ENCODE results near the gene ETS2. TPM values are rescaled to one million over a fixed set of nuclear protein-coding genes. Genes with fewer than 3 reads are reported as not detected.

ETS2 gene
- total RNA-seq, 4 donors from 2014 or later = 31.1 to 175 (median 63.8) TPM

- DNase-seq (ENCODE audit: extremely low spot score) = peak; percentile 19
- Histone ChIP-seq H3K9me3 (no peaks in the 10 kb centered on the region), H3K36me3 (no peaks in the 10 kb centered on the region), H3K4me3 (no peak overlapping the region), H3K4me1 (peaks cover 0 to 16% (median 4%) of the 10 kb centered on the region in 4 donors), H3K27ac (replicated peaks in 1 of 4) (no peak overlapping the region), H3K27me3 (no peaks in the 10 kb centered on the region)
- intact Hi-C loops (cut with DNase I) = no loop called here
- no peak for TF ChIP-seq POLR2AphosphoS5 (IDR thresholded peaks at IDR 0.05)
- WGBS = 86% methylated on average over 3 of the region's 3 CpGs
Measured at GRCh38 chr21:38852278-38852677, 46.5 kb downstream of the ETS2 start.

GRCh38 chr21:38852708-38853107 lies 47.0 kb downstream of the ETS2 start:
- Histone ChIP-seq H3K36me3 (no peaks in the 10 kb centered on the region), H3K9me3 (no peaks in the 10 kb centered on the region), H3K27me3 (no peaks in the 10 kb centered on the region), H3K27ac (replicated peaks in 1 of 4) (no peak overlapping the region), H3K4me1 (peaks cover 0 to 14% (median 2%) of the 10 kb centered on the region in 4 donors), H3K4me3 (no peak overlapping the region)
- peak; percentile 26 for DNase-seq (ENCODE audit: extremely low spot score)
- TF ChIP-seq CTCF (IDR thresholded peaks at IDR 0.05) = no peak
- no peak for TF ChIP-seq POLR2A (IDR thresholded peaks at IDR 0.05; ENCODE audit: low read depth)
- no peak for TF ChIP-seq POLR2AphosphoS5 (IDR thresholded peaks at IDR 0.05)
- TF ChIP-seq EP300 (IDR thresholded peaks at IDR 0.05) = no peak
- intact Hi-C loops (cut with DNase I) = no loop called here
- 67% methylated on average over 3 of the region's 3 CpGs for WGBS

- peak; percentile 66 for DNase-seq (ENCODE audit: extremely low spot score)
- no peaks in the 10 kb centered on the region for H3K36me3 ChIP-seq
- no peak overlapping the region for H3K4me3 ChIP-seq
- no peak for TF ChIP-seq POLR2AphosphoS5 (IDR thresholded peaks at IDR 0.05)
- TF ChIP-seq EP300 (IDR thresholded peaks at IDR 0.05) = no peak
- no peak for TF ChIP-seq CTCF (IDR thresholded peaks at IDR 0.05)
- no peak for TF ChIP-seq POLR2A (IDR thresholded peaks at IDR 0.05; ENCODE audit: low read depth)
- no peaks in the 10 kb centered on the region for H3K27me3 ChIP-seq
- intact Hi-C loops (cut with DNase I) = no loop called here
- WGBS = 93% methylated on average over 3 of the region's 6 CpGs
- peaks cover 0 to 11% (median 0%) of the 10 kb centered on the region in 4 donors for H3K4me1 ChIP-seq
- H3K9me3 ChIP-seq = no peaks in the 10 kb centered on the region
- H3K27ac ChIP-seq (replicated peaks in 1 of 4) = no peak overlapping the region
Measured at GRCh38 chr21:38853421-38853919, 47.7 kb downstream of the ETS2 start.

- H3K36me3 ChIP-seq = no peaks in the 10 kb centered on the region
- intact Hi-C loops (cut with DNase I) = no loop called here
- peak; percentile 60 for DNase-seq (ENCODE audit: extremely low spot score)
- H3K9me3 ChIP-seq = no peaks in the 10 kb centered on the region
- H3K27ac ChIP-seq (replicated peaks in 1 of 4) = no peak overlapping the region
- no CpG with 5 or more reads among the region's 8 CpGs for WGBS
- no peak overlapping the region for H3K4me3 ChIP-seq
- H3K27me3 ChIP-seq = no peaks in the 10 kb centered on the region
- H3K4me1 ChIP-seq = peaks cover 0 to 7% (median 0%) of the 10 kb centered on the region in 4 donors
- no peak for TF ChIP-seq EP300 (IDR thresholded peaks at IDR 0.05)
- no peak for TF ChIP-seq CTCF (IDR thresholded peaks at IDR 0.05)
- TF ChIP-seq POLR2A (IDR thresholded peaks at IDR 0.05; ENCODE audit: low read depth) = no peak
- no peak for TF ChIP-seq POLR2AphosphoS5 (IDR thresholded peaks at IDR 0.05)
Measured at GRCh38 chr21:38857152-38857825, 51.6 kb downstream of the ETS2 start.

GRCh38 chr21:38858026-38858811 lies 52.5 kb downstream of the ETS2 start:
- peak; percentile 64 for DNase-seq (ENCODE audit: extremely low spot score)
- Histone ChIP-seq H3K36me3 (no peaks in the 10 kb centered on the region), H3K4me3 (no peak overlapping the region), H3K9me3 (no peaks in the 10 kb centered on the region), H3K27ac (replicated peaks in 1 of 4) (no peak overlapping the region), H3K27me3 (no peaks in the 10 kb centered on the region), H3K4me1 (peaks cover 0 to 7% (median 0%) of the 10 kb centered on the region in 4 donors)
- no peak for TF ChIP-seq EP300 (IDR thresholded peaks at IDR 0.05)
- intact Hi-C loops (cut with DNase I) = no loop called here
- WGBS = 70% methylated on average over 8 of the region's 8 CpGs
